ENCODE results near the gene CD74. TPM values are rescaled to one million over a fixed set of nuclear protein-coding genes. Genes with fewer than 3 reads are reported as not detected.
"Not testable (repeated sequence)": the region's sequence is repeated elsewhere in the genome, so short reads cannot be mapped to it uniquely, and the experiment has no call there.

The CD74 gene
- total RNA-seq, 2 donors from 2014 or later = 255 to 433 TPM

GRCh38 chr5:150443242-150444075 lies 30.7 kb upstream of the CD74 start:
- intact Hi-C loops (cut with DNase I) = no loop called here
- DNase-seq (no peak), ATAC-seq (no peak)

- no peak for DNase-seq
- intact Hi-C loops (cut with DNase I) = no loop called here
Measured at GRCh38 chr5:150442699-150443080, 30.0 kb upstream of the CD74 start.

GRCh38 chr5:150441813-150442698 lies 29.3 kb upstream of the CD74 start:
- intact Hi-C loops (cut with DNase I) = no loop called here
- DNase-seq = peak; percentile 46
- ATAC-seq = peak; percentile 59 to 82

More at GRCh38 chr5:150442699-150443080, 30.0 kb upstream of the CD74 start:
- no peak for ATAC-seq

GRCh38 chr5:150440948-150441812 lies 28.5 kb upstream of the CD74 start:
- DNase-seq = no peak
- ATAC-seq = peak; percentile 4 to 42
- intact Hi-C loops (cut with DNase I) = no loop called here

- DNase-seq (no peak), ATAC-seq (no peak)
- intact Hi-C loops (cut with DNase I) = loop anchor here (5.0 to 10.0 kb wide), 3 partner anchors 184 to 307 kb away; no protein-coding TSS in a partner anchor
Measured at GRCh38 chr5:150438873-150439546, 26.3 kb upstream of the CD74 start.

DNA sequence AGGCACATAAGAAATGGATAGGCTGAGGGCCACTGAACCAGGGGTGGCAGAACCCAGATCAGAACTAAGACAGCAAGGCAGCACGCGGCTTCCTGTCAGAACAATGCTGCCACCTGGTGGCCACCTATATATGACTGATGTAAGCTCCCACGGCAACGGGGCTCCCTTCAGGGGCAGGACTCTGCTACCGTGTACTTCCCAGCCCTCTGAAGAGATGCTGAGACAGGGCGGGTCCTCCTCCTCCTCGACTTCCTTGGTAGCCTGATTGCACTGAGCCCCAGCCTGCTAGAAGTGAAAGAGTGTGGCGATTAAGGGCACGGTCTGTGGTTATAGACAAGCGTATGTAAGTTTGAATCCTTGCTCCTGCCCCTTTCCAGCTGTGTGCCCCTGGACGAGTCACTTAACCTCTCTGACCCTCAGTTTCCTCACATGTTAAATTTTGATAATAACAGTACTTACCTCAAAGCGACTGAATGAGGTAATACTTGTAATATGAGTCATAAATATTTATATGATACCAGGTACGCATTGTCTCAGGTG lies 23.5 kb upstream of the CD74 start:
- intact Hi-C loops (cut with DNase I) = loop anchor here (5.0 to 10.0 kb wide), 3 partner anchors 181 to 304 kb away; no protein-coding TSS in a partner anchor
- ATAC-seq = peak; percentile 86 to 91
- peak; percentile 93 for DNase-seq

- intact Hi-C loops (cut with DNase I) = loop anchor here (5.0 to 10.0 kb wide), 3 partner anchors 162 to 300 kb away; no protein-coding TSS in a partner anchor
- no peak for DNase-seq
- ATAC-seq = no peak
Measured at GRCh38 chr5:150434464-150434863, 21.8 kb upstream of the CD74 start.

GRCh38 chr5:150431574-150431973 lies 18.9 kb upstream of the CD74 start:
- intact Hi-C loops (cut with DNase I) = loop anchor here (5.0 to 10.0 kb wide), 3 partner anchors 159 to 297 kb away; no protein-coding TSS in a partner anchor
- ATAC-seq (no peak), DNase-seq (no peak)

GRCh38 chr5:150431048-150431447 lies 18.3 kb upstream of the CD74 start:
- ATAC-seq = no peak
- intact Hi-C loops (cut with DNase I) = loop anchor here (5.0 to 10.0 kb wide), 3 partner anchors 159 to 296 kb away; no protein-coding TSS in a partner anchor
- DNase-seq = no peak

- ATAC-seq = no peak
- intact Hi-C loops (cut with DNase I) = no loop called here
- DNase-seq = no peak
Measured at GRCh38 chr5:150429410-150429873, 16.7 kb upstream of the CD74 start.

GRCh38 chr5:150428978-150429377 lies 16.3 kb upstream of the CD74 start:
- no peak for ATAC-seq
- DNase-seq = no peak
- intact Hi-C loops (cut with DNase I) = no loop called here

DNA sequence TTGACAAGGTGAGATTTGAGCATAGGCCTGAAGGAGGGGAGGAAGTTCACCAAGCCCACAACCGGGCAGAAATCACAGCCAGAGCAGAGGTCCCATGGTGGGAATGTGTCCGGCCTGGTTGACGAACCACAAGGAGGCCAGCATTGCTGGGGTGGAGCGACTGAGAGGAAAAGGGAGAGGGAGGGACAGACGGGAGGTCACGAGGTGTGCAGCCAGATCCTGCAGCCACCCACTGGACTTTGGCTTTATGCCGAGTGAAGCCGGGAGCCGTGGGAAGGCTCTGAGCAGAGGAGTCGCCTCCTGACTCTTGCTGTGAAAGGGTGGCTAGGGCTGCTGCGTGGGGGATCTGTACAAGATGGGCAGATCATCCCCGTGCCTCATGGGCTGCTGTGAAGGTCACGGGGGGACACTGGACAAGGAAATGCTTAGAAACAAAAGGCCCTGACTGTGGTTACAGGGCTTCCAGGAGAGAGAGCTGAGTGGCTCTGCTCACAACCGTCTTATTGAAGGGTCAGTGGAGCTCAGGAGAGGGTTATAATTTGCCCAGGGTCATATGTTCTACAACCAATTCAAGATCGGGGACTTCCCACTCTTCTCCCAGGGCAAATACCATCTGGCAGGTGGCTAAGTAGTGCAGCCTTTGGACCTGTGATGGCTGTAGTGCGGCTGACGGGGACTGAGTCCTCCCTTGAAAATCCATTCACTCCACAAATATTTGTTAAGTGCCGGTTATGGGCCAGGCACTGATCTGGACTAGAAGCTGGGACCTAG lies 15.6 kb upstream of the CD74 start:
- ATAC-seq (peak; percentile 82 to 83), DNase-seq (peak; percentile 82)
- intact Hi-C loops (cut with DNase I) = no loop called here

GRCh38 chr5:150426165-150426564 lies 13.5 kb upstream of the CD74 start:
- intact Hi-C loops (cut with DNase I); DNase-seq; ATAC-seq: not testable (repeated sequence)

DNA sequence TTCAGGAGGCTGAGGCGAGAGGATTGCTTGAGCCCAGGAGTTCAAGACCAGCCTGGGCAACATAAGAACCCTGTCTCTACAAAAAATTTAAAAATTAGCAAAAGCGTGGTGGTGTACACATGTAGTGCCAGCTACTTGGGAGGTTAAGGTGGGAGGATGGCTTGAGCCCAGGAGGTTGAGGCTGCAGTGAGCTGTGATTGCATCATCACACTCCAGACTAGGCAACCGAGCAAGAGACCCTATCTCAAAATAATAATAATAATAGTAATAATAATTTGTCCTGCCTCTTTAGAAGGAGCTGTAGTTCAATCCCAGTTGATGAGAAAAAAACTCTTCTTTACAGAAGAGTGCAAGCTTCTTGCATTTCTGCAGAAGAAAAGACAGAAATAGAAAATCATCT lies 10.0 kb upstream of the CD74 start:
- ATAC-seq (no peak), DNase-seq (no peak)
- intact Hi-C loops (cut with DNase I) = no loop called here

GRCh38 chr5:150422075-150422474 lies 9.4 kb upstream of the CD74 start:
- intact Hi-C loops (cut with DNase I) = no loop called here
- no peak for DNase-seq
- no peak for ATAC-seq

- DNase-seq = no peak
- intact Hi-C loops (cut with DNase I) = no loop called here
Measured at GRCh38 chr5:150419630-150420270, 7.0 kb upstream of the CD74 start.

More at GRCh38 chr5:150419630-150420270, 7.0 kb upstream of the CD74 start:
- ATAC-seq = no peak

All from left cardiac atrium (tissue), 4 donors.